GM19455 (cell line): ENCODE results near the gene PPAN.

Experiments used
- ATAC-seq: cut with Tn5 transposase; IDR thresholded peaks from one replicate; pipeline ENCODE4 v1.9.1; 2021; ENCODE audit not compliant: unreplicated experiment

PPAN gene

DNA sequence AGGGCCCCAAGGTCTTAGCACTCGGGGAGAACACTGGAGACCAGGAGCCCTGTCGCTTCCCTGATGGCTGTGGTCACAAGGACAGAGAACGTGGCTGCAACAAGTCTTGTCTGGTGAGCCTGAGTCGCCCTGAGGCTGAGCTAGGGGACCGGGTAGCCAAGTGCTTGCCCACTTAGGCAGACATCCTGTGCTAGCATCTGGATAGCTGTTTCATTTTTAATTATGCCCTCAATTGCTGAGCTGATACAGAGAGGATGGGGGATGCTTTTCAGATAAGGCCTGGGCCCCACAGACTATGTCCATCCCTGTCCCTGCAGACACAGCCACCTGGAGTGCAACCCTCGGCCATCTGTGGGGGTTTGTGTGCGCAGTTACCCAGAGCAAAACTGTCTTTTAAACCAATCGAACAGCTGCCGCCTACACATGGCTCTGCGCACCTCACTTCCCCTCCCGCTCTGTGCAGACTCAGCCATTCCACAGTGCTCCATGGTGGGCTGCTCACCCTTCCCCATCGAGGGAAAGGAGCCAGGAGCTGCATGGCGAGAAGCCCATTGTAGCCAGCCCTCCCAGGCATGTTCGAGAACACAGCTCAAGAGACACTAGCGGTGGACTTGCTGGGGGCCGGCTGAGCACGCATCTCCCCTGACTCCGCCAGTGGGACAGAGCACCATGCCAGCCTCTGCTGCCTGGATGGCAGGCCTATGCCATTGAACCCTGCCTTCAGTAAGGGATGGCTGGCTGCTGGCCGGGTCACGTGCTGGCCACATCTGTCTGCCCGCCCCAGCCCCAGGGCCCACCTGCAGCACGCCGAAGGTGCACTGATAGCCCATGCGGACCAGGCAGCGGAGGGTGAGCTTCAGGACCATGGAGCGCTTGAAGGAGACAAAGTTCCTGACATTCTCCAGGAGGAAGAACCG lies 33.0 kb downstream of the PPAN start:
- ATAC-seq: no peak

- no peak for ATAC-seq
Measured at GRCh38 chr19:10139952-10140351, 33.8 kb downstream of the PPAN start.

- no peak for ATAC-seq
Measured at GRCh38 chr19:10141479-10141878, 35.3 kb downstream of the PPAN start.

DNA sequence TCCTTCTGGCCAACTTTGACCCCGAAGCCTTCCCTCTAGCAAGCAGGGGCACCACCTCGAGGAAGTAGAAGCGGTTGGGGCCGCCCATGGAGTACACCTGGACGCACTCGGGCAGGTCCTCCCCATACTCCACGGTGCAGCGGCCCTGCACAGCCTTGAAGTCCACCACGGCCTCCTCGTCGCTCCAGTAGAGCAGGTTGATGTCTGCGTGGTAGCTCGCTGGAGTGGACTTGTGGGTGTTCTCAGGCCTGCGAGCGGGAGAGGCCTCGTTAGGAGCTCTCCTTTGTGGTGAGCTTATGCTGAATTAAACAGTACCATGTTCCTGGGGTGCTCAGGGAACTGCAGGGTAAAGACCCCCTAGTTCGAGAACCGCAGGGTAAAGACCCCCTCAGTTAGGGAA lies 35.8 kb downstream of the PPAN start:
- ATAC-seq: no peak

- ATAC-seq: no peak
Measured at GRCh38 chr19:10142701-10143375, 36.7 kb downstream of the PPAN start.

- no peak for ATAC-seq
Measured at GRCh38 chr19:10143681-10144080, 37.5 kb downstream of the PPAN start.

DNA sequence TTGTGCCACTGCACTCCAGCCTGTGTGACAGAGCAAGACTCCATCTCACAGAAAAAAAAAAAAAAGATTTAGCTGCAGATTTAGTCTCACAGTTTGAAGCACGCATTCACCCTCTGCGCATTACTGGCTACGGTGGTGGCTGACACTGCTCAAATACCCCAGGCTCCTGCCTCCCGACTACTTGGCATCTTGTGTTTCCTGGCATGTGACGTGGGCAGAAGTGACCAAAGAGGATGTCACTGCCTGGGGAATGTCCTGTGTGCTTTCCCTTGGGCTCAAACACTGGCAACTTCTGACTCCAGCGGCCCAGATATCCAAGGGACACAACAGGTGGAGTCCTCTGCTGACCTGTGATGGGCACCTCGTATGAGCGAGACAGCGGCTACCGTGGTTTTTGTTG lies 38.2 kb downstream of the PPAN start:
- no peak for ATAC-seq

- no peak for ATAC-seq
Measured at GRCh38 chr19:10145031-10145430, 38.9 kb downstream of the PPAN start.

GRCh38 chr19:10146142-10146541 lies 40.0 kb downstream of the PPAN start:
- no peak for ATAC-seq

- no peak for ATAC-seq
Measured at GRCh38 chr19:10149427-10149826, 43.3 kb downstream of the PPAN start.

- ATAC-seq: no peak
Measured at GRCh38 chr19:10151521-10151920, 45.4 kb downstream of the PPAN start.

- ATAC-seq: no peak
Measured at GRCh38 chr19:10152100-10152499, 45.9 kb downstream of the PPAN start.

GRCh38 chr19:10155839-10156238 lies 49.7 kb downstream of the PPAN start:
- ATAC-seq: no peak

GRCh38 chr19:10158071-10158470 lies 51.9 kb downstream of the PPAN start:
- ATAC-seq: no peak

DNA sequence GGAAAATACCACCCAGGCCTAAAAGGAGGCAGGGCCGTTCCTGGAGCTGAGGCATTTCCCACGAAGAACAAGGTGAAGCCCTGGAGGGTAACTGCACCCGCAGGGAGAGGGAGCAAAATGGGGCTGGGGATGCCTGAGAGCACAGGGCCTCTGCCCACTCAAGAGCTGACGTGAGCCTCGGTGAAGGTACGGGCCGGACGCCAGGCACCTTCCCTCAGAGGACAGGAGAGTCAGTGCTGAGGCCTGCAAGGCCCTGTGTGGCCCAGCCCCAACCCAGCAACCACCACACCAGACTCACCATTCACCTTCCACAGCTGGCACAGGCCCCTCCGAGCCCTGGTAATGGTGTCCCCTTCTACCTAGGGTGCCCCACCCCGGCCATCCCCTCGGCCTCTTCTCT lies 52.3 kb downstream of the PPAN start:
- no peak for ATAC-seq

- no peak for ATAC-seq
Measured at GRCh38 chr19:10159610-10160009, 53.4 kb downstream of the PPAN start.
